ENCODE data around the gene PRIMA1. TPM values are rescaled to one million over a fixed set of nuclear protein-coding genes. Genes with fewer than 3 reads are reported as not detected.

The PRIMA1 gene
- total and polyA plus RNA-seq, 9 of the 15 experiments (the other 6 are each of a cell fraction or from before 2014, with no cell fraction given), result not detected

DNA sequence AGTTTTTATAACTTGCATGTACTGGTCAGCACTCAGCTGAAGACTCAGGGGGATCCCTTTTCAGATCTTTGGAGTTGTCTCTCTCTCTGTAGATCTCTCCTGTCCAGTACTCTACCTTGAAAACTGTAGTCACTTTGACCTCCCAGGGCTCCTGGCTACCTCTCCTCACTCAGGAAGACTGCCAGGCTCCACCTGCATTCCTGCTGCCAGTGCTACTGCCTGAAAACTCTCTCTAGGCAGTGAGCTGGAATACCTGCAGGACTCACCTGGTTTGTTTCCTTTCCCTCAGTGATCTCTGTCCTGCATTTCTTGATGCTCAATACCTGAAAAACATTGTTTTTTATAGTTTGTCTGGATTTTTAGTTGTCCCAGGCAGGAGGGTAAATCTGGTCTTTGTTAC is 87.4 kb downstream of the PRIMA1 start:
- DNase-seq (ENCODE audit: extremely low read depth in 1 of 4, low spot score in 3 of 4), result no peak
- no peaks in the 10 kb centered on the region for H3K36me3 ChIP-seq (ENCODE audit: control insufficient read depth, insufficient read depth, low read length)
- no peak overlapping the region for H3K4me3 ChIP-seq
- ChIA-PET POLR2A (no interaction called here), CTCF (ENCODE audit: low intra/inter-chr PET ratio) (no interaction called here)
- no peak overlapping the region for H3K4me2 ChIP-seq (ENCODE audit: insufficient read depth, low read length)
- H3K9me3 ChIP-seq (replicated peaks; ENCODE audit: control insufficient read depth, insufficient read depth, low read depth, low read length), result no peaks in the 10 kb centered on the region
- no peak overlapping the region for H3K9ac ChIP-seq (ENCODE audit: insufficient read depth in 1 of 2, low read depth in 2 of 2, low read length in 2 of 2)
- no peaks in the 10 kb centered on the region for H3K9me1 ChIP-seq (ENCODE audit: control insufficient read depth, insufficient read depth, low read length)
- ATAC-seq, result no peak
- in situ Hi-C loops (cut with MboI), result no loop called here
- no peak for FAIRE-seq
- H3K4me1 ChIP-seq (replicated peaks in 1 of 2; ENCODE audit: control insufficient read depth in 2 of 2, insufficient read depth in 2 of 2, low read length in 2 of 2), result no peaks in the 10 kb centered on the region
- intact Hi-C loops (cut with micrococcal nuclease), result no loop called here
- H2AFZ ChIP-seq (ENCODE audit: low read depth, low read length), result no peak overlapping the region
- no peaks in the 10 kb centered on the region for H3K79me2 ChIP-seq (ENCODE audit: control insufficient read depth, insufficient read depth, low read length)
- BruUV-seq (replicated peaks), result no TSS peak
- no peaks in the 10 kb centered on the region for H4K20me1 ChIP-seq (replicated peaks; ENCODE audit: control insufficient read depth, insufficient read depth, low read length)
- no peak overlapping the region for H3K27ac ChIP-seq (ENCODE audit: extremely low read depth, low read depth, low read length)
- H3K27me3 ChIP-seq (ENCODE audit: control insufficient read depth in 2 of 2, insufficient read depth in 2 of 2, low read length in 2 of 2), result peaks cover 0 to 5% of the 10 kb centered on the region in 2 experiments; a peak in 2 of 5 replicates
- TF ChIP-seq HNRNPUL1 (IDR thresholded peaks at IDR 0.05; ENCODE audit: low read length) (no peak), MCM5 (IDR thresholded peaks at IDR 0.05; ENCODE audit: low read depth) (no peak), MAFK (IDR thresholded peaks at IDR 0.05; ENCODE audit: low read length) (no peak), HOXB6 (CRISPR knock-in tag; IDR thresholded peaks at IDR 0.05; ENCODE audit: borderline replicate concordance) (no peak), ZNF24 (IDR thresholded peaks at IDR 0.05) (no peak), NFE2L1 (tag; IDR thresholded peaks at IDR 0.05; ENCODE audit: borderline replicate concordance, low read depth) (no peak), SIN3B (IDR thresholded peaks at IDR 0.05; ENCODE audit: low read depth) (no peak), RBM15 (IDR thresholded peaks at IDR 0.05; ENCODE audit: insufficient read depth, low read length) (no peak), HNRNPLL (IDR thresholded peaks at IDR 0.05; ENCODE audit: low read depth, low read length, poor library complexity, severe bottlenecking) (no peak), HMGN3 (IDR thresholded peaks at IDR 0.05; ENCODE audit: borderline replicate concordance, extremely low read depth, insufficient read length, low read depth, low read length) (no peak), STAG1 (CRISPR knock-in tag; IDR thresholded peaks at IDR 0.05; ENCODE audit: borderline replicate concordance) (no peak), HNRNPL (IDR thresholded peaks at IDR 0.05; ENCODE audit: low read depth, low read length) (no peak), TGIF2 (CRISPR knock-in tag; IDR thresholded peaks at IDR 0.05) (no peak)
- TF ChIP-seq, protein P1, sequence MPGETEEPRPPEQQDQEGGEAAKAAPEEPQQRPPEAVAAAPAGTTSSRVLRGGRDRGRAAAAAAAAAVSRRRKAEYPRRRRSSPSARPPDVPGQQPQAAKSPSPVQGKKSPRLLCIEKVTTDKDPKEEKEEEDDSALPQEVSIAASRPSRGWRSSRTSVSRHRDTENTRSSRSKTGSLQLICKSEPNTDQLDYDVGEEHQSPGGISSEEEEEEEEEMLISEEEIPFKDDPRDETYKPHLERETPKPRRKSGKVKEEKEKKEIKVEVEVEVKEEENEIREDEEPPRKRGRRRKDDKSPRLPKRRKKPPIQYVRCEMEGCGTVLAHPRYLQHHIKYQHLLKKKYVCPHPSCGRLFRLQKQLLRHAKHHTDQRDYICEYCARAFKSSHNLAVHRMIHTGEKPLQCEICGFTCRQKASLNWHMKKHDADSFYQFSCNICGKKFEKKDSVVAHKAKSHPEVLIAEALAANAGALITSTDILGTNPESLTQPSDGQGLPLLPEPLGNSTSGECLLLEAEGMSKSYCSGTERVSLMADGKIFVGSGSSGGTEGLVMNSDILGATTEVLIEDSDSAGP (CRISPR knock-in tag; IDR thresholded peaks at IDR 0.05), result no peak
- TF ChIP-seq, protein P2, sequence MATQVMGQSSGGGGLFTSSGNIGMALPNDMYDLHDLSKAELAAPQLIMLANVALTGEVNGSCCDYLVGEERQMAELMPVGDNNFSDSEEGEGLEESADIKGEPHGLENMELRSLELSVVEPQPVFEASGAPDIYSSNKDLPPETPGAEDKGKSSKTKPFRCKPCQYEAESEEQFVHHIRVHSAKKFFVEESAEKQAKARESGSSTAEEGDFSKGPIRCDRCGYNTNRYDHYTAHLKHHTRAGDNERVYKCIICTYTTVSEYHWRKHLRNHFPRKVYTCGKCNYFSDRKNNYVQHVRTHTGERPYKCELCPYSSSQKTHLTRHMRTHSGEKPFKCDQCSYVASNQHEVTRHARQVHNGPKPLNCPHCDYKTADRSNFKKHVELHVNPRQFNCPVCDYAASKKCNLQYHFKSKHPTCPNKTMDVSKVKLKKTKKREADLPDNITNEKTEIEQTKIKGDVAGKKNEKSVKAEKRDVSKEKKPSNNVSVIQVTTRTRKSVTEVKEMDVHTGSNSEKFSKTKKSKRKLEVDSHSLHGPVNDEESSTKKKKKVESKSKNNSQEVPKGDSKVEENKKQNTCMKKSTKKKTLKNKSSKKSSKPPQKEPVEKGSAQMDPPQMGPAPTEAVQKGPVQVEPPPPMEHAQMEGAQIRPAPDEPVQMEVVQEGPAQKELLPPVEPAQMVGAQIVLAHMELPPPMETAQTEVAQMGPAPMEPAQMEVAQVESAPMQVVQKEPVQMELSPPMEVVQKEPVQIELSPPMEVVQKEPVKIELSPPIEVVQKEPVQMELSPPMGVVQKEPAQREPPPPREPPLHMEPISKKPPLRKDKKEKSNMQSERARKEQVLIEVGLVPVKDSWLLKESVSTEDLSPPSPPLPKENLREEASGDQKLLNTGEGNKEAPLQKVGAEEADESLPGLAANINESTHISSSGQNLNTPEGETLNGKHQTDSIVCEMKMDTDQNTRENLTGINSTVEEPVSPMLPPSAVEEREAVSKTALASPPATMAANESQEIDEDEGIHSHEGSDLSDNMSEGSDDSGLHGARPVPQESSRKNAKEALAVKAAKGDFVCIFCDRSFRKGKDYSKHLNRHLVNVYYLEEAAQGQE (IDR thresholded peaks at IDR 0.05; ENCODE audit: borderline replicate concordance), result no peak
- TF ChIP-seq, protein P2 (CRISPR knock-in tag; IDR thresholded peaks at IDR 0.05; ENCODE audit: low read depth), result no peak
